ENCODE data around the gene HAUS3.
"Not testable (repeated sequence)": the region's sequence is repeated elsewhere in the genome, so short reads cannot be mapped to it uniquely, and the experiment has no call there.

Gene HAUS3

GRCh38 chr4:2219233-2219760 is 22.6 kb downstream of the HAUS3 start:
- no peak for DNase-seq (ENCODE audit: low spot score)

DNA sequence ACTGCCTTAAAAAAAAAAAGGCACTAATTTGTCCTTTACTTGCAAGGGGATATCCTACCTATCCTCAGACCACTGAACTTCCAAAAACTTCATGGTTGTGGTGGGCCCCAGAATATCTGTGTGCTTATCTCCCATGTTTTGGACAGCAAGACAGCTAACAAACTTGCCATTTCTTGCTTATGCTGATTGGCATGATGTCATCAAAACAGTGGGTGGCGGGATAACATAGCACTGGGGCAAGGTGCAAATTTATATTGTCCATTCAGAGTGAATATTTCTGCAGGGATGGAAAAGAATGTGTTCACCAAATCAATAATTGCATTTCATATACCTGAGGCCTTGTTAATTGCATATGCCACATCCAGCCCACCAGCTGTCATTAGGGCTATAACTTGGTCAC is 23.5 kb downstream of the HAUS3 start:
- DNase-seq (ENCODE audit: low spot score) = no peak

DNA sequence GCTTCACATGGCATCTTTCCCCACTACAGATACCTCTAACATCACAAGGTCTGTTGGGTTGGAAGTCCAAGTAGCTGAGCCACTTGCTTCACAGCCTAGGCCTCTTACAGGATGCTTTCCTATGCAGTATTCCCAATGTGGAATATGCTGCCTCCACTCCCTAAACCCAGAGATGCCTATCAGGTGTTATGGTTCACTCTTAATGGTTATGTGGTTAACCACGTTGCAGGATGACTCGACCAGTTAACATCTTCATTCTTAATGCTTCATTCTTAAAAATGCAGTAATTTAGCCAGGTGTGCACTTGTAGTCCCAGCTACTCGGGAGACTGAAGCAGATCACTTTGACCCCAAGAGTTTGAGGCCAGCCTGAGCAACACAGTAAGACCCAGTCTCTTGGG is 24.2 kb downstream of the HAUS3 start:
- DNase-seq (ENCODE audit: low spot score) = no peak

GRCh38 chr4:2212831-2213230 is 29.1 kb downstream of the HAUS3 start:
- DNase-seq (ENCODE audit: low spot score) = no peak

DNA sequence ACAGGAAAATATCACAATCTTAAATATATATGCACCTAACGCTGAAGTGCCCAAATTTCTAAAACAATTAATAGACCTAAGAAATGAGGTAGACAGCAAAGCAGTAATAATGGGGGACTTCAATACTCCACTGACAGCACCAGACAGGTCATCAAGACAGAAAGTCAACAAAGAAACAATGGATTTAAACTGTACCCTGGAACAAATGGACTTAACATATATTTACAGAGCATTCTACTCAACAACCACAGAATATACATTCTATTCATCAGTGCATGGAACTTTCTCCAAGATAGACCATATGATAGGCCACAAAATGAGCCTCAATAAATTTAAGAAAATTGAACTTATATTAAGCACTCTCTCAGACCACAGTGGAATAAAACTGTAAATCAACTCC is 39.1 kb downstream of the HAUS3 start:
- DNase-seq (ENCODE audit: low spot score) = not testable (repeated sequence)

GRCh38 chr4:2194496-2194895 is 47.4 kb downstream of the HAUS3 start:
- DNase-seq (ENCODE audit: low spot score) = no peak

DNA sequence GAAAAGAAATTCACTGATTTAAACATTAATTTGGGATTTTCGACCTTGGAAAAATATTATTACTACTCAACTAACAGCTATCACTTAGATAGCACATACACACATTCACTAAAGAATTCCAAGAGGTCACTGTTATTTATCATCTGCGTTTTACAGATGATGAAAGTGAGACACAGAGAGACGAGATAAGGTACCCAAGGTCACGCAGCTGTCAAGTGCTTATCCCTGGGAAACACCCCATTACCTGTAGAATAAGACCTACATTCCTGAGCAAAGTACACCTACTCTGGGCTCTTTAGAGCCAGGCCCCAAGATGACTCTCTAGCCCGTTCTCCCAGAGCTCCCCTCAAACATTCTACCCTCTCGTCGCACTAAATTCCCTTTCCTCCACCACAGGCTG is 48.6 kb downstream of the HAUS3 start:
- no peak for DNase-seq (ENCODE audit: low spot score)

DNA sequence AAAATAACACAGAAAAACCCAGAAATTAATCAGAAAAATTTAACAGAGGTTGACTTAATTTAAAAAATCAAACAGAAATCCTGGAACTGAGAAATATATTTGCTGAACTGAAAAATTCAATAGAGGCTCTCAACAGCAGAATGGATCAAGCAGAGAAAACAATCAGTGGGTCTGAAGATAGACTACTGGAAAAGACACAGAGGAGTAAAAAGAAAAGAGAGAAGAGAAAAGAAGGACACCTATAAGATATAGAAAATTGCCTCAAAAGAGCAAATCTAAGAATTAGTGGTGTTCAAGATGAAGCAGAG is 55.1 kb downstream of the HAUS3 start:
- no peak for DNase-seq (ENCODE audit: low spot score)

DNA sequence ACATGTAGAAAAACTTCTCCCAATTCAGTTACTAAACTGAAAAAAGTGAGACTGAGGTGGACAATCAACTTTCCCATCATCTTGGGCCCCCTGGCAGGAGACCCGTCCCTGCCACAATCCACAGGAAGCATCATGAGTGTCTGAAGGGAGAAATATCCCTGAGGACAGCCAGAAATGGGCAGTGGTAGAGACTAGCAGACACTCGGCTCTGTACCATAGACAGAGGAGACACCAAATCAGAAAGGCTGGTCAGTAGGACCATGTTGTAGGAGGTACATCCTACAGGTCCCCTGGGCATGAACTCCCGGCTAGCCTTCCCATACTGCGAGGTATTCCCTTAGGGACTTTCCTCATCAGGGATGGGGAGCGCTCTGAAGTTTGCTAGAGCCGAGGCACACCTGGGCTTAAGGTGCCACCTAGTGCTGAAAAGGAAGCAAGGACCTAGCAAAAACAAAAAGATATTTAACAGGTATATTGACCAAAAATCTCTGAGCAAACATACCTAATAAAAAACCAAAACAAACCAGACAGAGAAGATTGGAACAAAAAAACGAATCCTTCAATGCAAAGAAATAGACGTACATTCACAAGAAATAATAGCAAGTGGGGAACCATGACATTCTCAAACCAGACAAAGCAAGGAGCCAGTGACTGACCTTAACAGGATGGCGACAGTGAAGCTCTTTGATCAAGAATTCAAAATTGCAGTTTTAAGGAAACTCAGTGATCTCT is 55.6 kb downstream of the HAUS3 start:
- no peak for DNase-seq (ENCODE audit: low spot score)

- DNase-seq (ENCODE audit: low spot score) = no peak
Observed at GRCh38 chr4:2183394-2183793, 58.5 kb downstream of the HAUS3 start.

DNA sequence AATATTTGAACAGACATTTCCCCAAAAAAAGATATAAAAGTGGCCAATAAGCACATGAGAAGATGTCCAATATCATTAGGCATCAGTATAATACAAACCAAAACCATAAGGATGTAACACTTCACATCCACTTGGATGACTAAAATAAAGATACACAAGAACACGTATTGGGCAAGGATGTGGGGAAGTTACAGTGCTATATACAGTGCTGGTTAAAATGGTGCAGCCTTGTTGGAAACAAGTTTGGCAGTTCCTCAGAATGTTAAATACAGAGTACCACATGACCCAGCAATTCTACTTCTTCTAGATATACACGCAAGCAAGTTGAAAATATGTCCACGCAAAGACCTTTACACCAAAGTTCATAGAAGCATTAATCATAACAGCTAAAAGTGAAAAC is 58.9 kb downstream of the HAUS3 start:
- no peak for DNase-seq (ENCODE audit: low spot score)

- no peak for DNase-seq (ENCODE audit: low spot score)
Observed at GRCh38 chr4:2180410-2180809, 61.5 kb downstream of the HAUS3 start.

- no peak for DNase-seq (ENCODE audit: low spot score)
Observed at GRCh38 chr4:2179717-2180116, 62.2 kb downstream of the HAUS3 start.

DNA sequence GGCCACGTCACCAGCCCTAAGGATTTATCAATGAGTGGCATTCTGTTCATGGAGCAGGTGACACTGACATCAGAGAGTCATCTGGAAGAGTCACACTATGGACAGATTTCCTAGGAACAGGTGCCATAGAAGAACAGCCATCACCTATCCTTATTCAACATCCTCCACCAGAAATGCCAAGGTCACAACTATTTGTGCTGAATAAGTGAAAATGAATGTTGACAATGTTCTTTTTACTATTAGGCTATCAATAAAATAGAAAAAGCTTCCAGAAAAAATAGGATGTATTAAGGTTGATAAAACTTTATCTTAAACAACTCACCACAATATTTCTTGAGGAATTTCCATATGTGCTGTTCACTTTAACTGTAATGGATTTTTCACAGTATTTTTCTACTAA is 62.9 kb downstream of the HAUS3 start:
- no peak for DNase-seq (ENCODE audit: low spot score)
